GM15510 (cell line): ENCODE results near the gene HOXD11.

Experiments used
- POLR2A ChIP-seq: IDR thresholded peaks from 3 replicates; pipeline ENCODE4 v1.6.1; 2011; ENCODE audit warnings: borderline replicate concordance; ENCODE audit not compliant: insufficient read length; ENCODE audit errors: extremely low read depth

The HOXD11 gene

DNA sequence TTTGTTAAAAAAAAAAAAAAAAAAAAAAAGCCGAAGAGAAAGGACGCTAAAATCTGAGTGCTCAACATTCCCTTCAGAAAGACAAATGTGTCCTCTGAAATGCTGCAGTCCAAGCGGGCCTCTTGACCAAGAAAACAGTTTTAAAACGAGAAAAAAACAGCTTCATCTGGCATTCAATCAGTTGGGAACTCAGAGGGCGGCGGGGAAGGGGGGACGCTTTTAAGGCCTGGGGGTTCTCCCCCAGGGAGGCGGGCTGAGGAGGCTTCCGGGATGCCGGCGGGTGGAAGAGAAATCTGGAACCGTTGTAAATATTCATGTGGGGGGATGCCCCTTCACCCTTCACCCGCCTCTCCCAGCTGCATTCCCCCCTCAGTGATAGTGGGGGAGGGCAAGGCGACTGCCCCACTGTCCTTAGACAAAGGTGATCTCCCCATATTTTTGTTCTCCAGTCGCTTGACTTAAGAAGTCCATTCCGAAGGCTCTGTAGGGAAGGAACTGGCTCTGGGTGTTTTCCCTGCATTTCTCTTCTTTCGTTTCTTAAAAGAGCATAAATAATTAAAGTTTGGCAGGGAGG lies 3.3 kb upstream of the HOXD11 start:
- TF ChIP-seq POLR2A, result no peak

DNA sequence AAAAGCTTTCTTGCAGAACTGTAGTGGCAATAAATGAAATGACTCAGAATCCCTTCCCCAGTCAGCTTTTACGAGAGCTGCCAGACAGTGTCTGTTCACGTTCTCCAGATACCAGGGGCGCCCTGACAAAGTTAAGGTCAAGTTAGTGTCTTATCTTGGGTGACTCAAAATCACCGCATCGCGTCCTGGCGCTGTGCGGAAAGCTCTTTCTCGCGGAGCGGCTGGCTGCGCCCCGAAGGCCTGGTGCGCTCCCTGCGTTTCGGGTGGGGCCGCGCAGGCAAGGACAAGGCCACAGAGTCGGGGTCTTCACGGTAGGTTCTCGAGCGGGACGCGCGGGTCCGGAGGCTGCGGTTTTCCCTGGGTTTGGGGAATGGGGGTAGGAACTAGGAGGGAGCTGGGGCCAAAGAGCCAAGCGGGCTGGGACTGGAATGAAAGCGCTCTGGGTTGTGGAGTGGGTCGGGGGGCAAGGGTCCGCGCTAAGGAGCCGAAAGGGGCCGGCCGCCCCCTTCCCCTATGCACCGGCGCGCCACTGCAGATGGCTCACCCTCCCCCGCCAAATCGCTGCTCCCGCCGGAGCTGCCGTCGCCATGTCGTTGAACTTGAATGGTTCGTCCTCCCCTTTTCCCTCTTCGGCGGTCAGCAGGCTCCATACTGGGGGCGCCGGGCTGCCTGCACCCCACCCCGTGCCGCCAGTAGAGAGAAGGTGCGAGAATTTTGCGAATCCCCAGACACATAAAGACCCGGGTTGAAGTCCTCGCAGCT lies 2.6 kb upstream of the HOXD11 start:
- TF ChIP-seq POLR2A, result no peak

DNA sequence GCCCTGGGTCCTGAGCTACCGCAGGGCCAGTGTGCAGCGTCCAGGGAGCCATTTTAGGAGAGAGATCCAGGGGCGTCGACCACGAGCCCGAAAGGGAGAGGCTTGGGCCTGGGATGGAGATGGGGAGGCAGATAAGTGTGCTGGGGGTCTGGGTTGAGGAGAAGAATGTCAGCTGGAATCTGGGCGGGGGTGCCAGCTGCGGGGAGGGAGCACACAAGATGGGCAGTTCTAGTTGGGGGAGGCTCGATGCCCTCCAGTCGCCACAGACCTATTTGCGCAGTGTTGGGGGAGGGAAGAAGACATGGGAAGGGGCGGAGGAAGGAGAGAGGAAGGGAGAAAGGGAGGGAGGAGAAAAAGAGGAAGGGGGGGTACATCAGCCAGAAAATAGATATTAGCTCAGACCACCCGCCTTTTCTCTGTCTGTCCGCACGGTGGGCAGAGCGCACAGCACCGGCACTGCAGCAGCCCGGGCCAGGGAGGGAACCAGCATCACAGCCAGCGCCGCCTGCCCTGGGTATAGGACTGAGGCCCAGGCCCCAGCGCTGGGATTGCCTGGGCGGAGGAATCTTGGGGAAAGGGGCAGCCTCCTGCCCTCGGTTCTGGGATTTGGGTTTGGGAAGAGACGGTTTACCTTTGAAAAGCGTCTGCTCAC lies 1.9 kb upstream of the HOXD11 start:
- no peak for TF ChIP-seq POLR2A

DNA sequence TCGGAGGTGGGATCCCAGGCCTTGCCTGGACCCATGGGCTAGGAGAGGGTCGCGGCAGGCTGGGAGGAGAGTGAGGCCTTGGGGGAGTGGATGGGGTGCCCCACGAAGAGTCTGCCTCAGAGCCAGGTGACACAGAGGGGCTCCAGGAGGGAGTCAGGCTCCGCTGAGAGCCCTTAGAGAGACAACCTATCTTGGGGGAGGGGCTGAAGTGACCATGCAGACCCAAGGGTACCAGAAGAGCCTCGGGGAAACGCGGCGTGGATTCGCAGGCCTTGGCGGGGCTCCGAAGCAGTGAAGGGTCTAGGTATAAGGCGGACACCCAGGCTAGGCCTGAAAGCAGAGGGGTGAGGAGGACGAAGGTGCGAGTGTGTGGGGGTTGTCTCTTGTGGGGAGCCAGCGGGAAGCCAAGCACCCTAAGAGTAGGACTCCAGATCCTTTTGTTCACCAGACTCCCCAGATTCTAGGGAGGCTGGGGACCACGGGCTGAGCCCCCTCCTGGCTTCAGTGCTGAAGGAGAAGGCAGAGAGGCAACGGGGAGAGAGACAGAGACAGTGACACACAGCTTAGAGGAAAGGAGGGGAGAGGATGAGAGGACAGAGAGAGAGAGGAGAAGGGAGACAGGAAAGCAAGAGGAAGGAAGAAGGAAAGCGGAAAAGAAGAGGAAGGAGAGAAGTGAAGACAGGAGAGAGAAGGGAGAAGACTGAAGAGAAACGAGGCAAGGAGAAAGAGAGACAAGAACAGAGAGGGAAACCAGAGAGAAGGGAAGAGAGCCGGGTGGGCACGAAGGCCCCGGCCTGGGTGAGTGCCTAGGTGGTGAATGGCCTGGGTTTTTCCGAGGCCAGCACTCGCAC lies 1.1 kb upstream of the HOXD11 start:
- no peak for TF ChIP-seq POLR2A

- TF ChIP-seq POLR2A, result no peak
Observed at GRCh38 chr2:176107731-176108181, 676 bp downstream of the HOXD11 start.

DNA sequence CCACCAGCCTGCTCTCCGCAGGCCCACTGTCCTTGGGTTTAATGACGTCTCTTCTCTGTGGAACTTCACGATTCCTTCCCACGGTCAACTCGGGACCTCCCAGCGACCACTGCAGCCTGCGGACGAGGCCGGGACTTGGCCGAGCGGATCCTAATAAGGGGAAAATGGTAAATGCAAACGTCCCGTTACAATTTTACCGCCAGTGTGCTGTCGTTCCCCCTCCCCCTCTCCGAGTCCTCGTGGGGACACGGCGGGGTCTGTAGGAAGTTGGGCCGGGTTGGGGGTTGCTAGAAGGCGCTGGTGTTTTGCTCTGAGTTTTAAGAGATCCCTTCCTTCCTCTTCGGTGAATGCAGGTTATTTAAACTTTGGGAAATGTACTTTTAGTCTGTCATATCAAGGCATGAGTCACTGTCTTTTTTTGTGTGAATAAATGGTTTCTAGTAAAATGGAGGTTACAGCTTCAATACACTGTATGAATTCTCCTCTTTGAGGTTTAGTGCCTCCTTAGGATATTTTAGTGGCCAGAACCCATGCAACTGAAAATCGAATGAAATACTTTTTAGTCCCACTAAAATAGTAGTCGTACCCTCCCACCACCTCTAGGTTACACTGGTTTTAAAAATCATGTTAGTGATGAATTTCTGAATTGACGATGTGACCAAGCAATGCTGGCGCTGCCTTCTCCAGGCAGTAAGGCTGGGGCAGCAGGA lies 2.3 kb downstream of the HOXD11 start:
- no peak for TF ChIP-seq POLR2A

GRCh38 chr2:176109946-176110345 lies 2.9 kb downstream of the HOXD11 start:
- TF ChIP-seq POLR2A, result no peak

DNA sequence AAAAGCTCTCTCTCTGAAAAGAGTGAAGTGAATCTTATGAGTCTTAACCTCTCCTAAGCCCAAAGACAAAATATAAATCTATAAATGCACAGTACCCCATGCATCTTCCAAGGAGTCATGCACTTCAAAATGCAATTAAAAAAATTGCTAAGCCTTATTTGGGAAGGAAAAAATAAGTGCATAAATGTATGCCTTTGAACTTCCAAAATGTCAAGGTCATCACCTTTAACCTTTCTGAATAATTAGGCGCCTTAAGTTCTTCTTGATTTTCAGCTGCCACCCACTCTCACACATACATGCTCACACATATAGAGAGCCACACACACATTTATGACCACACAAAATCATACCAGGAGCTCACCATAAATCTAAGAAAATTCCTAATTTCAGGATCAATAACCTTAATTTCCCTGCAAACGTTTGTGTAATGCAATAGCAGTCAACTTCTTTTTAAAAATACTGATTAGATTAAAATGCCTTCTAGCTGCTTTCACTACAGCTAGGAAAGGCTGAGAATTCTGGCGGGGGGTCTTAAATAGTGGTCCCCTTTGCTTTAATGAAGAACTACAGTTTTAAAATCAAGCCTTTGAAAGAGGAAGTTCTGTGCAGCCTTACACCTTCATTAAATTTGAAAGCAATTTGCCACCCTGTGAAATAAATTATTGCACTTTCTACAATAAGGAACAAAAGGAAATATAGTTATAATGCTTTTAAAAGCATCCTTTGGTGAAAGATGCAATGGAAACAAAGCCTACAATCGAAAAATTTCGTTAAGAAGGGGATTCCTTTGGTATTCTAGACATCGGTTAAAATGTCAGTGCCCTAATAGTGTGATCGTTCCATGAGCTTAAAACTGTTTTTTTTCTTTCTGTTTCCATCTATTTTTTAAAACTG lies 3.6 kb downstream of the HOXD11 start:
- no peak for TF ChIP-seq POLR2A

- no peak for TF ChIP-seq POLR2A
Observed at GRCh38 chr2:176111309-176111663, 4.2 kb downstream of the HOXD11 start.

- TF ChIP-seq POLR2A, result no peak
Observed at GRCh38 chr2:176111846-176112374, 4.8 kb downstream of the HOXD11 start.

GRCh38 chr2:176112375-176113302 lies 5.6 kb downstream of the HOXD11 start:
- TF ChIP-seq POLR2A, result no peak
